Upper lobe of left lung (tissue), 4 donors: ENCODE results near the gene BRCA1.

Experiments
- CTCF ChIP-seq, 6 experiments: fragments of 450-650 bp in 4 of 6; fragments of 200-600 bp in 2 of 6; sonication (generic) in 2 of 6; IDR thresholded peaks; one replicate each; pipeline ENCODE4 v1.5.1; 2016 to 2019; ENCODE audit warnings: antibody characterized with exemption in 6 of 6
- POLR2A ChIP-seq, 4 donors: fragments of 450-650 bp; IDR thresholded peaks; one replicate each; pipeline ENCODE4 v1.5.1; 2016 to 2017; ENCODE audit warnings: antibody characterized with exemption in 4 of 4, mild to moderate bottlenecking in 2 of 4

DNA sequence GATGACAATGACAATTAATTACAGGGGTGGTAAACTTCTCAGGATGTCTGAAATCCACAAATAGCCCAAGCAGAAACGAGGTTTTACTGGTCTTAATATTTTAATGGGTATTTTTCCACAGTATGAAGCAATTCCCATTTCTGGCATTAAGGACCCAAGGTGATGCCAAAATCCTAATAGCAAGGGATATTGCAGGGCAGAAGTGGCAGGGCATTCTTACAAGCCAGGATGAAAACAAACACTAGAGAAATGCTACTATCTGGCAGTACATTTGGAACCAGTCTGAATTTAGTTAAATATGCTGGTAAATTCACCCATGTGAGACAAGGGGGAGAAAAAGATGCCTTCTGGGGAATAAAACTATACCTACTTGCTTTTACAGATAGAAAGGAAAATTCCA is 54.9 kb downstream of the BRCA1 start:
- no peak for TF ChIP-seq CTCF (IDR thresholded peaks at IDR 0.05)
- TF ChIP-seq POLR2A (IDR thresholded peaks at IDR 0.05): no peak
